MM.1S (cell line): Measurements from ENCODE around the gene SRRM1.

ENCODE experiments used
- DNase-seq: peaks from one replicate; pipeline ENCODE4 v3.0.0-alpha.2; 2015
- H2AFZ ChIP-seq: fragments of 300-600 bp; sonication (generic); 2 replicates; pipeline ENCODE4 v1.6.0; 2016; ENCODE audit warnings: antibody characterized with exemption, low read length
- H3F3A ChIP-seq: fragments of 300-600 bp; sonication (generic); 2 replicates; pipeline ENCODE4 v1.6.1; 2016; ENCODE audit warnings: mild to moderate bottlenecking, antibody characterized with exemption, low read length, moderate library complexity, mixed read lengths; ENCODE audit not compliant: insufficient read depth
- H3K27ac ChIP-seq: fragments of 300-600 bp; sonication (generic); 2 replicates; pipeline ENCODE4 v1.5.1; 2016; ENCODE audit warnings: mild to moderate bottlenecking, low read length
- H3K27me3 ChIP-seq: fragments of 300-600 bp; sonication (generic); replicated peaks from 2 replicates; pipeline ENCODE4 v1.6.0; 2016; ENCODE audit warnings: low read length; ENCODE audit not compliant: insufficient read depth
- H3K36me3 ChIP-seq: fragments of 300-600 bp; sonication (generic); replicated peaks from 2 replicates; pipeline ENCODE4 v1.6.1; 2016; ENCODE audit warnings: mild to moderate bottlenecking, low read length, mixed read lengths; ENCODE audit not compliant: insufficient read depth
- H3K4me1 ChIP-seq: fragments of 300-600 bp; sonication (generic); 2 replicates; pipeline ENCODE4 v1.6.1; 2016; ENCODE audit warnings: low read length, mixed read lengths
- H3K4me2 ChIP-seq: fragments of 300-600 bp; sonication (generic); 2 replicates; pipeline ENCODE4 v1.6.0; 2016; ENCODE audit warnings: low read depth, low read length
- H3K4me3 ChIP-seq: fragments of 300-600 bp; sonication (generic); 2 replicates; pipeline ENCODE4 v1.5.1; 2016; ENCODE audit warnings: low read length, mixed read lengths
- H3K79me2 ChIP-seq: fragments of 300-600 bp; sonication (generic); 2 replicates; pipeline ENCODE4 v1.6.1; 2016; ENCODE audit warnings: mixed run types, low read length, mixed read lengths
- H3K9ac ChIP-seq: fragments of 300-600 bp; sonication (generic); 2 replicates; pipeline ENCODE4 v1.6.1; 2016; ENCODE audit warnings: low read length, mixed read lengths
- H3K9me2 ChIP-seq: fragments of 300-600 bp; sonication (generic); replicated peaks from 2 replicates; pipeline ENCODE4 v1.6.1; 2016; ENCODE audit warnings: mild to moderate bottlenecking, low read length, mixed read lengths; ENCODE audit not compliant: insufficient read depth
- H3K9me3 ChIP-seq: fragments of 300-600 bp; sonication (generic); replicated peaks from 2 replicates; pipeline ENCODE4 v1.6.1; 2016; ENCODE audit warnings: mild to moderate bottlenecking, low read length, mixed read lengths; ENCODE audit not compliant: insufficient read depth
- H4K20me1 ChIP-seq: fragments of 300-600 bp; sonication (generic); 2 replicates; pipeline ENCODE4 v1.6.1; 2016; ENCODE audit warnings: mild to moderate bottlenecking, low read length, moderate library complexity, mixed read lengths; ENCODE audit not compliant: insufficient read depth
- CTCF ChIP-seq: fragments of 300-600 bp; sonication (generic); IDR thresholded peaks from 2 replicates; pipeline ENCODE4 v1.5.1; 2016; ENCODE audit warnings: antibody characterized with exemption, low read length, mixed read lengths
- EZH2 ChIP-seq: fragments of 300-600 bp; sonication (generic); optimal IDR thresholded peaks from 2 replicates; pipeline ENCODE3; 2017; ENCODE audit warnings: low read depth, mild to moderate bottlenecking, antibody characterized with exemption, low read length, mixed read lengths
- EZH2phosphoT487 ChIP-seq: fragments of 300-600 bp; sonication (generic); IDR thresholded peaks from 2 replicates; pipeline ENCODE4 v1.6.1; 2018; ENCODE audit warnings: antibody characterized with exemption, low read length

SRRM1 gene

GRCh38 chr1:24644100-24644384 lies 940 bp downstream of the SRRM1 start:
- peaks cover 26% of the 10 kb centered on the region for H3K4me1 ChIP-seq
- H4K20me1 ChIP-seq, result peaks cover 27% of the 10 kb centered on the region; the same call in 1 of the 2 replicates
- peak overlapping the region; percentile 62; the same call in 1 of the 2 replicates for H3K27ac ChIP-seq
- H3K27me3 ChIP-seq, result no peaks in the 10 kb centered on the region
- TF ChIP-seq EZH2phosphoT487, result no peak
- no peak for TF ChIP-seq EZH2
- no peak for TF ChIP-seq CTCF
- H2AFZ ChIP-seq, result no peak overlapping the region
- H3K9me2 ChIP-seq, result no peaks in the 10 kb centered on the region
- peaks cover 10% of the 10 kb centered on the region for H3F3A ChIP-seq
- H3K36me3 ChIP-seq, result peaks cover 18% of the 10 kb centered on the region
- H3K9ac ChIP-seq, result peak overlapping the region; percentile 96
- no peak for DNase-seq
- peak overlapping the region; percentile 76 for H3K4me3 ChIP-seq
- peak overlapping the region; percentile 86 for H3K4me2 ChIP-seq
- H3K79me2 ChIP-seq, result peaks cover 60% of the 10 kb centered on the region
- H3K9me3 ChIP-seq, result no peaks in the 10 kb centered on the region

GRCh38 chr1:24648919-24649318 lies 5.8 kb downstream of the SRRM1 start:
- Histone ChIP-seq H3K27me3 (no peaks in the 10 kb centered on the region), H3K9me3 (no peaks in the 10 kb centered on the region), H3K9ac (no peak overlapping the region), H3K9me2 (no peaks in the 10 kb centered on the region), H3K27ac (no peak overlapping the region), H3F3A (no peaks in the 10 kb centered on the region), H3K4me2 (no peak overlapping the region), H2AFZ (no peak overlapping the region), H4K20me1 (peaks cover 27% of the 10 kb centered on the region; the same call in 1 of the 2 replicates), H3K79me2 (peaks cover 94% of the 10 kb centered on the region), H3K4me3 (no peak overlapping the region), H3K36me3 (peaks cover 40% of the 10 kb centered on the region), H3K4me1 (peaks cover 14% of the 10 kb centered on the region)
- TF ChIP-seq CTCF (no peak), EZH2 (no peak), EZH2phosphoT487 (no peak)
- DNase-seq, result no peak

- H3K9me3 ChIP-seq, result no peaks in the 10 kb centered on the region
- H3K79me2 ChIP-seq, result peaks cover 94% of the 10 kb centered on the region
- H3K27ac ChIP-seq, result no peak overlapping the region
- no peak overlapping the region for H3K9ac ChIP-seq
- H3K4me3 ChIP-seq, result no peak overlapping the region
- no peaks in the 10 kb centered on the region for H3K4me1 ChIP-seq
- peaks cover 52% of the 10 kb centered on the region for H3K36me3 ChIP-seq
- no peaks in the 10 kb centered on the region for H3K9me2 ChIP-seq
- H3F3A ChIP-seq, result no peaks in the 10 kb centered on the region
- no peaks in the 10 kb centered on the region for H3K27me3 ChIP-seq
- H4K20me1 ChIP-seq, result peaks cover 15% of the 10 kb centered on the region
- no peak overlapping the region for H3K4me2 ChIP-seq
- DNase-seq, result no peak
- no peak overlapping the region for H2AFZ ChIP-seq
- TF ChIP-seq EZH2 (no peak), CTCF (no peak), EZH2phosphoT487 (no peak)
Observed at GRCh38 chr1:24652382-24652781, 9.3 kb downstream of the SRRM1 start.

GRCh38 chr1:24654010-24654409 lies 10.9 kb downstream of the SRRM1 start:
- peaks cover 93% of the 10 kb centered on the region for H3K79me2 ChIP-seq
- no peaks in the 10 kb centered on the region for H3K4me1 ChIP-seq

More at GRCh38 chr1:24654010-24654409, 10.9 kb downstream of the SRRM1 start:
- Histone ChIP-seq H3K9me3 (no peaks in the 10 kb centered on the region), H3K27ac (no peak overlapping the region), H3K27me3 (no peaks in the 10 kb centered on the region), H3K9me2 (no peaks in the 10 kb centered on the region), H3K9ac (no peak overlapping the region), H3K4me2 (no peak overlapping the region), H2AFZ (no peak overlapping the region), H4K20me1 (peaks cover 5% of the 10 kb centered on the region), H3K36me3 (peaks cover 53% of the 10 kb centered on the region), H3F3A (no peaks in the 10 kb centered on the region), H3K4me3 (no peak overlapping the region)
- DNase-seq, result no peak
- TF ChIP-seq EZH2, result no peak
- TF ChIP-seq CTCF, result no peak
- TF ChIP-seq EZH2phosphoT487, result no peak
